IPS-18c (cell line): ENCODE data around the gene SLC25A42.
"Not testable (repeated sequence)": the region's sequence is repeated elsewhere in the genome, so short reads cannot be mapped to it uniquely, and the experiment has no call there.

Experiments
- H3K4me3 ChIP-seq: 2 replicates; pipeline ENCODE4 v1.7.0; 2013; ENCODE audit warnings: low read depth, mild to moderate bottlenecking, low read length, moderate library complexity; ENCODE audit not compliant: insufficient read depth
- H3K9me3 ChIP-seq: one replicate; pipeline ENCODE4 v1.6.1; 2013; ENCODE audit warnings: mild to moderate bottlenecking, low read length, moderate library complexity; ENCODE audit not compliant: control insufficient read depth, insufficient read depth

The SLC25A42 gene

GRCh38 chr19:19110410-19111135, 46.8 kb downstream of the SLC25A42 start:
- H3K9me3 ChIP-seq, result no peaks in the 10 kb centered on the region
- peak overlapping the region; percentile 15; the same call in 1 of the 2 replicates for H3K4me3 ChIP-seq

GRCh38 chr19:19111136-19111835, 47.5 kb downstream of the SLC25A42 start:
- H3K9me3 ChIP-seq, result no peaks in the 10 kb centered on the region

GRCh38 chr19:19111967-19112580, 48.3 kb downstream of the SLC25A42 start:
- Histone ChIP-seq H3K4me3 (no peak overlapping the region), H3K9me3 (no peaks in the 10 kb centered on the region)

More at GRCh38 chr19:19111136-19111835, 47.5 kb downstream of the SLC25A42 start:
- no peak overlapping the region for H3K4me3 ChIP-seq

DNA sequence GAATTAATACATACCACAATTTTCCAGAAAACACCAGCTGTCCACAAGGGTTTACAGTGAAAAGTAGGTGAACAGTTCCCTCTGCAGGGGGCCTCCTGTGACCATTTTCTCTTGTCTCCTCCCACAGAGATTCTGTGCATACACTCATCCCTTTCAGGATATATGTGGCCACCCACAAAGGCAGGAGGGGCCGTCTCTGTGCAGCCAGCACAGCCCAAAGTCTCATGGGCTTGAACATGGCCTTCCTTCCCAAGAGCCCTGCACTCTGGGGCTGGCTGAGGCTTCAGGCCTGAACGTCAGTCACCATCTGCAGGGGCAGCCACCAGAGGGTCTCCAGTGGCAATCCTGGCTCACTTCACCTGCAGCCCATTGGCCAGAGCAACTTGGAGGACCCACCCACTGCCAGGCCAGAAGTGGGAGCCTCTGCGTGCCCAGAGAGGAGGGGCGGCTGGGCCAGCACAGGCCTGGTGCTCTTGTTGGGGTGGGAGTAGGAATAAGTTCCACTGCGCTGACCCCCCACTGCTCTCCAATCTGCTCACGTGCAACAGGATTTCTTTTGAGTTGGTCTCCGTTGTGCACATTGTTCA, 49.3 kb downstream of the SLC25A42 start:
- Histone ChIP-seq H3K4me3 (no peak overlapping the region), H3K9me3 (no peaks in the 10 kb centered on the region)

DNA sequence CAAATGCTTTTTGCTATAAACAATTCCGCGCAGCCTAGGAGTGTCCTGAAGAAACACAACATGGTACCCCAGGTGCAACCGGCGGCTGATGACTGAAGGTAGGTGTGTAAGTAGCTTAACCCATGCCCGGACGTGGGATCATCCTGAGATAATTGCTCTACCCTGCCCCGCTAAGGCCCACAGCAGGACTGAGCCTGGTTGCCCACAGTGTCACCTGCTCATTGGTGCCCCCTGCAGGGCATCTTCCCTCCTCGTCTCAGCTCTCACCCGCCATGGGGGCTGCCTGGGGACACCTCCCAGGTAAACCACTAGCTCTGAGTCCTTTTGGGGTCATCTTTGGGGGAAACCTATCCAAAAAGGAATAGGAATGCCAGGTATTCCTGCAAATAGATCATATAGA, 52.2 kb downstream of the SLC25A42 start:
- H3K4me3 ChIP-seq, result no peak overlapping the region

DNA sequence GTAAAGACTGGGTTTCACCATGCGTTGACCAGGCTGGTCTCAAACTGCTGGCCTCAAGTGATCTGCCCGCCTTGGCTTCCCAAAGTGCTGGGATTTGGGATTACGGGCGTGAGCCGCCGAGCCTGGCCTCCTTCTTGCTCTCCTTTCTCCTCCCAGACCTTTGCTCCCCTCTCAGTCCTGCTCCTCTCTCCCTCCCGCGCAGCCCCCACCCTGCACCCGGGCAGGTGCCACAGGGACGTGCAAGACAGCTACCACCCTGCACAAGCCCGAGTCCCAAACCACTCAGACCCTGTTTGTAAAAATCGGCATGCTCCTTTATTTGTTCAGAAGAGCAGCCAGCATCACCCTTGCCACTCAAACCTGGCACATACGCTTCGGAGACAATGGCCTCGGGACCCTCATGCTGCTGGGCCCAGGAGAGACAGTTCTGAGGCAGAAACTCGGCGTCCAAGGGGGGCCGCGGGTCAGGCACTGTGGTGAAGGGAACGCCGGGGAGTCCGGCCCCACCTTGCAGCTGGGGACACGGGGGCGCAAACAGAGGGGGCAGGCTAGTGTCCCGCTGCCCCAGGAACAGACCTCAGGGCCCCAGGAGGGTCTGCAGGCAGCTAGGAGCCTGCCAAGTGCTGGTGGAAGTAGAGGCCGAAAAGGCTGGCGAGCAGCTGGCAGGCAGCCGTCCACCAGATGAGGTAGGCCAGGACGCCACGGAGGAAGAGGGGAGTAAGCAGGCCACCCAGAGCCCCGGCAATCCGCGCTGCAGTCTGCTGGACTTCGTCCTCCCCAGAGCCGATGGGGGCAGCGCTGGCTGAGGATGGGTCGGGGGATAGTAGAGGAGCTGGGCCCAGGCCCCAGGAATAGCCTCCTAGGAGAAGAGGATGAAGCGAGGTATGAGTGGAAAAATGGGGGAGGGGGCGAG, 55.8 kb downstream of the SLC25A42 start:
- no peak overlapping the region for H3K4me3 ChIP-seq

More for the DNA sequence above, 52.2 kb downstream of the SLC25A42 start:
- no peaks in the 10 kb centered on the region for H3K9me3 ChIP-seq

GRCh38 chr19:19120308-19121231, 56.8 kb downstream of the SLC25A42 start:
- Histone ChIP-seq H3K4me3 (peak overlapping the region; percentile 61), H3K9me3 (no peaks in the 10 kb centered on the region)

More for the DNA sequence above, 55.8 kb downstream of the SLC25A42 start:
- no peaks in the 10 kb centered on the region for H3K9me3 ChIP-seq

GRCh38 chr19:19121371-19121770, 57.6 kb downstream of the SLC25A42 start:
- Histone ChIP-seq H3K4me3 (no peak overlapping the region), H3K9me3 (no peaks in the 10 kb centered on the region)

GRCh38 chr19:19122902-19123301, 59.1 kb downstream of the SLC25A42 start:
- Histone ChIP-seq H3K9me3 (no peaks in the 10 kb centered on the region), H3K4me3 (no peak overlapping the region)

GRCh38 chr19:19123386-19123785, 59.6 kb downstream of the SLC25A42 start:
- Histone ChIP-seq H3K9me3 (no peaks in the 10 kb centered on the region), H3K4me3 (no peak overlapping the region)

GRCh38 chr19:19126102-19126501, 62.3 kb downstream of the SLC25A42 start:
- H3K9me3 ChIP-seq, result no peaks in the 10 kb centered on the region
- H3K4me3 ChIP-seq, result no peak overlapping the region

- Histone ChIP-seq H3K9me3 (no peaks in the 10 kb centered on the region), H3K4me3 (no peak overlapping the region; the same call in 1 of the 2 replicates)
Observed at GRCh38 chr19:19131989-19132388, 68.2 kb downstream of the SLC25A42 start.

DNA sequence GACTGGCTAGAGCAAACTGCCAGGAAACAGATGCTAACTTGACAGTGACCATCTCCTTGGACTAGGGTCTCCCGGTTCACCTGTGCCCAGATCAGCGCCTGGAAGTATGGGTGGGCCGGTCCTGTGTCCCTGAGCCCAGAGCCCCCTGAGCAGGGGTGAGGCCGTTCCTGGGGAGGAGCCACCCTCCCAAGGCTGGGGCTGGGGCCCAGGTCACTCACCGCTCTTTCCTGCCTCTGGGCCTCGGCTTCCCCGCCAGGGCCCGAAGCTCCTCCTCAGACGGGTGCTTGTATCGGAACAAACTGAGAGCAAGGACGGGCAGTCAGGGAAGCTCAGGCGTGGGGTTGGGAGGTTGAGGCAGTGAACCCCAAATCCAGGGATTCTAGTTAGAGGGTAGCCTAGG, 69.1 kb downstream of the SLC25A42 start:
- Histone ChIP-seq H3K9me3 (no peaks in the 10 kb centered on the region), H3K4me3 (no peak overlapping the region)

DNA sequence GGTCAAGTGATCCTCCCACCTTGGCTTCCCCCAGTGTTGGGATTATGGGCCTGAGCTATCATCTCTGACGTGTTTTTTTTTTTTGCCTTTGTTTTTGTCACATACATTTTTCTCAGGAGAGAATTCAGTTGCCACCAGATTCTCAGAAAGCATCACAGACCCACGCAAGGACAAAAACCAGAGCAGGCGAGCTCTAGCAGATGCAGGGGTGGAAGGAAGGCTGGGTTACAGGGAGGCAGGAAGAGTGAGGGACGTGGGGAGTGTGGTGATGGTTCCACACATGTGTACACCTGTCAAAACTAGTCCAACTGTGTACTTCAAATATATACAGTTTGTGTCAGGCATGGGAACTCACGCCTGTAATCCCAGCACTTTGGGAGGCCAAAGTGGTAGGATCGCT, 70.2 kb downstream of the SLC25A42 start:
- no peaks in the 10 kb centered on the region for H3K9me3 ChIP-seq
- H3K4me3 ChIP-seq, result no peak overlapping the region

DNA sequence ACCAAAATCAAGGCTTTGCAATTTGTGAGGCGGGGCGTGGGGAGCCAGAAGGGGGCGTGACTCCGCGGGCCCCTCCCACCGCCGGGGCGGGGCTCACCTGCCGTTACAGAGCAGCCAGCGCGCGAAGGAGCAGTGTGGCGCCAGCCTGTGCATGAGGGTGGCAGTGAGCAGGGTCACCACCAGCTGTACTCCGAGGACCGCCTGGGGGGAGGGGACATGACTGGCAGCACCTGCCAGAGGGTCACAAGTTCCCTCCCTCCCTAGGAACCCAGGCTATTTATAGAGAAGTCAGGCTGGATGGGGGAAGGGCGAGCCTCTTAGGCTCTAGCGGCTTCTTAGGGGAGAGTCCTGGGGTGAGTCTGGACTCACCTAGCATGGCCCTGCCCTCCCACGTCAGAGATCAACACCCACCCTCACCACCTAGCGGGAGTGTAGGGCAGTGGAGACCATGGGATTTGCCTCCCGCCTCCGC, 70.9 kb downstream of the SLC25A42 start:
- peak overlapping the region; percentile 40 for H3K4me3 ChIP-seq
- H3K9me3 ChIP-seq, result no peaks in the 10 kb centered on the region

DNA sequence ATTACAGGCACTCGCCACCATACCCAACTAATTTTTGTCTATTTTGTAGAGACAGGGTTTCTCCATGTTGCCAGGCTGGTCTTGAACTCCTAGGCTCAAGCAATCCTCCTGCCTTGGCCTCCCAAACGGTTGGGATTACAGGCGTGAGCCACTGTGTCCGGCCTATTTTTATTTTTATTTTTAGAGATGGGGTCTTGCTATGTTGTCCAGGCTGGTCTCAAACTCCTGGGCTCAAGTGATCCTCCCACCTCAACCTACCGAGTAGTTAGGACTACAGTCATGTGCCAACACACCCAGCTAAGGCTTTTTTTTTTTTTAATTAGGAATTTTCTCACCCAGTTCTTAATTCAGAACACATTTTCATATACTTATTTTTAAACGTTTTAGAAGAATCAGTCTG, 71.9 kb downstream of the SLC25A42 start:
- H3K4me3 ChIP-seq, H3K9me3 ChIP-seq: not testable (repeated sequence)
